CD4-positive, alpha-beta T cell treated with Interferon alpha-2 for 1 hour (primary cell): Measurements from ENCODE around the gene CLIC6.

Experiments
- DNase-seq, 2 donors: peaks; one replicate each; pipeline ENCODE4 v3.0.0-alpha.2; 2020 to 2022

Gene CLIC6

GRCh38 chr21:34730194-34730593, 61.4 kb downstream of the CLIC6 start:
- no peak for DNase-seq

- DNase-seq, result no peak
Observed at GRCh38 chr21:34730756-34731445, 62.1 kb downstream of the CLIC6 start.

- no peak for DNase-seq
Observed at GRCh38 chr21:34732388-34732821, 63.6 kb downstream of the CLIC6 start.

- no peak for DNase-seq
Observed at GRCh38 chr21:34733852-34734251, 65.1 kb downstream of the CLIC6 start.

GRCh38 chr21:34734696-34735095, 65.9 kb downstream of the CLIC6 start:
- no peak for DNase-seq

- no peak for DNase-seq
Observed at GRCh38 chr21:34736116-34736874, 67.5 kb downstream of the CLIC6 start.

- no peak for DNase-seq
Observed at GRCh38 chr21:34737115-34737514, 68.3 kb downstream of the CLIC6 start.

- no peak for DNase-seq
Observed at GRCh38 chr21:34740198-34740597, 71.4 kb downstream of the CLIC6 start.

GRCh38 chr21:34743285-34743684, 74.5 kb downstream of the CLIC6 start:
- DNase-seq, result no peak

GRCh38 chr21:34743831-34744230, 75.0 kb downstream of the CLIC6 start:
- DNase-seq, result no peak

GRCh38 chr21:34744801-34745200, 76.0 kb downstream of the CLIC6 start:
- DNase-seq, result no peak

GRCh38 chr21:34745557-34746255, 76.9 kb downstream of the CLIC6 start:
- DNase-seq, result peak; percentile 57 to 68

GRCh38 chr21:34748862-34749261, 80.1 kb downstream of the CLIC6 start:
- DNase-seq, result no peak

- no peak for DNase-seq
Observed at GRCh38 chr21:34754690-34755647, 86.2 kb downstream of the CLIC6 start.

- no peak for DNase-seq
Observed at GRCh38 chr21:34761758-34762330, 93.0 kb downstream of the CLIC6 start.

- DNase-seq, result no peak
Observed at GRCh38 chr21:34762786-34763185, 94.0 kb downstream of the CLIC6 start.

- DNase-seq, result no peak
Observed at GRCh38 chr21:34764715-34765284, 96.0 kb downstream of the CLIC6 start.

GRCh38 chr21:34765619-34766018, 96.8 kb downstream of the CLIC6 start:
- no peak for DNase-seq

- DNase-seq, result no peak
Observed at GRCh38 chr21:34766862-34767261, 98.1 kb downstream of the CLIC6 start.
